HepG2 (cell line): Measurements from ENCODE around the gene NUF2. TPM values are rescaled to one million over a fixed set of nuclear protein-coding genes. Genes with fewer than 3 reads are reported as not detected.

Experiments
- BCL6 ChIP-seq: IDR thresholded peaks from 2 replicates; pipeline ENCODE4 v1.6.1; 2016; ENCODE audit warnings: missing genetic modification reagents, missing compliant biosample characterization
- BRCA1 ChIP-seq: sonication (generic); formaldehyde crosslinking; IDR thresholded peaks from 2 replicates; pipeline ENCODE4 v1.4.0; 2020; ENCODE audit warnings: missing genetic modification reagents
- EED ChIP-seq: sonication (generic); formaldehyde crosslinking; IDR thresholded peaks from 2 replicates; pipeline ENCODE4 v1.5.0; 2020; ENCODE audit warnings: mild to moderate bottlenecking, missing genetic modification reagents
- HCFC1 ChIP-seq: fragments of 150-350 bp; IDR thresholded peaks from 2 replicates; pipeline ENCODE4 v1.6.1; 2014; ENCODE audit warnings: low read depth, low read length
- HES4 ChIP-seq: sonication (generic); formaldehyde crosslinking; IDR thresholded peaks from 2 replicates; pipeline ENCODE4 v1.9.0; 2021; ENCODE audit warnings: mild to moderate bottlenecking, missing genetic modification reagents, borderline replicate concordance
- KDM6A ChIP-seq: IDR thresholded peaks from 2 replicates; pipeline ENCODE4 v1.6.1; 2016; ENCODE audit warnings: low read depth
- MLLT10 ChIP-seq: sonication (generic); formaldehyde crosslinking; IDR thresholded peaks from 2 replicates; pipeline ENCODE4 v1.4.0; 2020; ENCODE audit warnings: missing genetic modification reagents
- POGZ ChIP-seq: sonication (generic); formaldehyde crosslinking; IDR thresholded peaks from 2 replicates; pipeline ENCODE4 v1.4.0; 2020; ENCODE audit warnings: mild to moderate bottlenecking, missing genetic modification reagents
- SMC3 ChIP-seq: IDR thresholded peaks from 2 replicates; pipeline ENCODE4 v1.6.1; 2011; ENCODE audit warnings: low read length, improper control_type of control experiment
- SP5 ChIP-seq: IDR thresholded peaks from 2 replicates; pipeline ENCODE4 v1.6.1; 2016; ENCODE audit warnings: low read depth, borderline replicate concordance
- ZNF180 ChIP-seq: sonication (generic); formaldehyde crosslinking; IDR thresholded peaks from 2 replicates; pipeline ENCODE4 v1.4.0; 2020; ENCODE audit warnings: low read depth, missing genetic modification reagents, borderline replicate concordance
- ZNF383 ChIP-seq: sonication (generic); formaldehyde crosslinking; IDR thresholded peaks from 2 replicates; pipeline ENCODE4 v1.4.0; 2020; ENCODE audit warnings: missing genetic modification reagents, mild to moderate bottlenecking, borderline replicate concordance
- ZNF431 ChIP-seq: sonication (generic); formaldehyde crosslinking; IDR thresholded peaks from 2 replicates; pipeline ENCODE4 v1.9.0; 2022; ENCODE audit warnings: missing genetic modification reagents, low read depth, mild to moderate bottlenecking, borderline replicate concordance
- ZNF747 ChIP-seq: sonication (generic); formaldehyde crosslinking; IDR thresholded peaks from 2 replicates; pipeline ENCODE4 v1.8.1; 2023; ENCODE audit warnings: missing genetic modification reagents, mild to moderate bottlenecking, borderline replicate concordance
- polyA plus RNA-seq, 8 experiments: library from polyadenylated mRNA; depleted of rRNA in 3 of 8; stranded (reverse) in 7 of 8; unstranded in 1 of 8; fragments of >200 nt; fragmentation: Illumina TruSeq in 4 of 8; extraction: Trizol in 4 of 8; gene quantifications; 2 replicates each; pipeline versions ENCODE4 v1.2.1 to v1.2.3, GENCODE V29; 2011 to 2016; ENCODE audit warnings: low read depth in 4 of 8, missing spikeins in 1 of 8, mixed read lengths in 1 of 8; ENCODE audit not compliant: insufficient read depth in 1 of 8
- total RNA-seq, 5 experiments: library from RNA; depleted of rRNA; stranded (reverse); fragments of >200 nt; fragmentation: Illumina TruSeq; extraction: Trizol; gene quantifications; 2 replicates each; pipeline ENCODE4 v1.2.3, GENCODE V29; 2016; ENCODE audit warnings: low read depth in 1 of 5
- TF ChIP-seq, protein P1 (sequence below): sonication (generic); formaldehyde crosslinking; conservative IDR thresholded peaks from 2 replicates; pipeline ENCODE4 v1.8.0; 2022; ENCODE audit warnings: low read depth, missing genetic modification reagents
- TF ChIP-seq, protein P2 (sequence below): sonication (generic); formaldehyde crosslinking; conservative IDR thresholded peaks from 2 replicates; pipeline ENCODE4 v1.4.0; 2020; ENCODE audit warnings: missing genetic modification reagents
- TF ChIP-seq, protein P3 (sequence below): sonication (generic); formaldehyde crosslinking; IDR thresholded peaks from 2 replicates; pipeline ENCODE4 v1.4.0; 2020; ENCODE audit warnings: missing genetic modification reagents
- TF ChIP-seq, protein P4 (sequence below): sonication (generic); formaldehyde crosslinking; IDR thresholded peaks from 2 replicates; pipeline ENCODE4 v1.4.0; 2020; ENCODE audit warnings: mild to moderate bottlenecking, missing genetic modification reagents, borderline replicate concordance

NUF2 gene
- total and polyA plus RNA-seq, 2 of the 13 experiments (the other 11 are each of a cell fraction or from before 2014, with no cell fraction given): 26.0 to 39.4 TPM

- TF ChIP-seq, protein P1, sequence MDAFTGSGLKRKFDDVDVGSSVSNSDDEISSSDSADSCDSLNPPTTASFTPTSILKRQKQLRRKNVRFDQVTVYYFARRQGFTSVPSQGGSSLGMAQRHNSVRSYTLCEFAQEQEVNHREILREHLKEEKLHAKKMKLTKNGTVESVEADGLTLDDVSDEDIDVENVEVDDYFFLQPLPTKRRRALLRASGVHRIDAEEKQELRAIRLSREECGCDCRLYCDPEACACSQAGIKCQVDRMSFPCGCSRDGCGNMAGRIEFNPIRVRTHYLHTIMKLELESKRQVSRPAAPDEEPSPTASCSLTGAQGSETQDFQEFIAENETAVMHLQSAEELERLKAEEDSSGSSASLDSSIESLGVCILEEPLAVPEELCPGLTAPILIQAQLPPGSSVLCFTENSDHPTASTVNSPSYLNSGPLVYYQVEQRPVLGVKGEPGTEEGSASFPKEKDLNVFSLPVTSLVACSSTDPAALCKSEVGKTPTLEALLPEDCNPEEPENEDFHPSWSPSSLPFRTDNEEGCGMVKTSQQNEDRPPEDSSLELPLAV (CRISPR knock-in tag): 0 out of 2 replicates have a peak, but pooled peaks have one; percentile 82
- TF ChIP-seq, protein P2, sequence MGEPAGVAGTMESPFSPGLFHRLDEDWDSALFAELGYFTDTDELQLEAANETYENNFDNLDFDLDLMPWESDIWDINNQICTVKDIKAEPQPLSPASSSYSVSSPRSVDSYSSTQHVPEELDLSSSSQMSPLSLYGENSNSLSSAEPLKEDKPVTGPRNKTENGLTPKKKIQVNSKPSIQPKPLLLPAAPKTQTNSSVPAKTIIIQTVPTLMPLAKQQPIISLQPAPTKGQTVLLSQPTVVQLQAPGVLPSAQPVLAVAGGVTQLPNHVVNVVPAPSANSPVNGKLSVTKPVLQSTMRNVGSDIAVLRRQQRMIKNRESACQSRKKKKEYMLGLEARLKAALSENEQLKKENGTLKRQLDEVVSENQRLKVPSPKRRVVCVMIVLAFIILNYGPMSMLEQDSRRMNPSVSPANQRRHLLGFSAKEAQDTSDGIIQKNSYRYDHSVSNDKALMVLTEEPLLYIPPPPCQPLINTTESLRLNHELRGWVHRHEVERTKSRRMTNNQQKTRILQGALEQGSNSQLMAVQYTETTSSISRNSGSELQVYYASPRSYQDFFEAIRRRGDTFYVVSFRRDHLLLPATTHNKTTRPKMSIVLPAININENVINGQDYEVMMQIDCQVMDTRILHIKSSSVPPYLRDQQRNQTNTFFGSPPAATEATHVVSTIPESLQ (CRISPR knock-in tag): no peak
- TF ChIP-seq ZNF383 (CRISPR knock-in tag) (peak; percentile 81; the same call in 1 of the 2 replicates), ZNF180 (CRISPR knock-in tag) (peak; percentile 91; the same call in 1 of the 2 replicates), SP5 (peak; percentile 90), ZNF431 (CRISPR knock-in tag) (peak; percentile 98), BCL6 (CRISPR knock-in tag) (peak; percentile 73), HES4 (no peak), ZNF747 (CRISPR knock-in tag) (peak; percentile 98), MLLT10 (no peak), EED (CRISPR knock-in tag) (peak; percentile 93), POGZ (peak; percentile 100), BRCA1 (CRISPR knock-in tag) (peak; percentile 89; the same call in 1 of the 2 replicates), SMC3 (no peak), KDM6A (CRISPR knock-in tag) (peak; percentile 44; the same call in 1 of the 2 replicates), HCFC1 (peak; percentile 92)
- TF ChIP-seq, protein P3, sequence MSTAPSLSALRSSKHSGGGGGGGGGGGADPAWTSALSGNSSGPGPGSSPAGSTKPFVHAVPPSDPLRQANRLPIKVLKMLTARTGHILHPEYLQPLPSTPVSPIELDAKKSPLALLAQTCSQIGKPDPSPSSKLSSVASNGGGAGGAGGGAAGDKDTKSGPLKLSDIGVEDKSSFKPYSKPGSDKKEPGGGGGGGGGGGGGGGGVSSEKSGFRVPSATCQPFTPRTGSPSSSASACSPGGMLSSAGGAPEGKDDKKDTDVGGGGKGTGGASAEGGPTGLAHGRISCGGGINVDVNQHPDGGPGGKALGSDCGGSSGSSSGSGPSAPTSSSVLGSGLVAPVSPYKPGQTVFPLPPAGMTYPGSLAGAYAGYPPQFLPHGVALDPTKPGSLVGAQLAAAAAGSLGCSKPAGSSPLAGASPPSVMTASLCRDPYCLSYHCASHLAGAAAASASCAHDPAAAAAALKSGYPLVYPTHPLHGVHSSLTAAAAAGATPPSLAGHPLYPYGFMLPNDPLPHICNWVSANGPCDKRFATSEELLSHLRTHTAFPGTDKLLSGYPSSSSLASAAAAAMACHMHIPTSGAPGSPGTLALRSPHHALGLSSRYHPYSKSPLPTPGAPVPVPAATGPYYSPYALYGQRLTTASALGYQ (CRISPR knock-in tag): peak; percentile 88
- TF ChIP-seq, protein P4, sequence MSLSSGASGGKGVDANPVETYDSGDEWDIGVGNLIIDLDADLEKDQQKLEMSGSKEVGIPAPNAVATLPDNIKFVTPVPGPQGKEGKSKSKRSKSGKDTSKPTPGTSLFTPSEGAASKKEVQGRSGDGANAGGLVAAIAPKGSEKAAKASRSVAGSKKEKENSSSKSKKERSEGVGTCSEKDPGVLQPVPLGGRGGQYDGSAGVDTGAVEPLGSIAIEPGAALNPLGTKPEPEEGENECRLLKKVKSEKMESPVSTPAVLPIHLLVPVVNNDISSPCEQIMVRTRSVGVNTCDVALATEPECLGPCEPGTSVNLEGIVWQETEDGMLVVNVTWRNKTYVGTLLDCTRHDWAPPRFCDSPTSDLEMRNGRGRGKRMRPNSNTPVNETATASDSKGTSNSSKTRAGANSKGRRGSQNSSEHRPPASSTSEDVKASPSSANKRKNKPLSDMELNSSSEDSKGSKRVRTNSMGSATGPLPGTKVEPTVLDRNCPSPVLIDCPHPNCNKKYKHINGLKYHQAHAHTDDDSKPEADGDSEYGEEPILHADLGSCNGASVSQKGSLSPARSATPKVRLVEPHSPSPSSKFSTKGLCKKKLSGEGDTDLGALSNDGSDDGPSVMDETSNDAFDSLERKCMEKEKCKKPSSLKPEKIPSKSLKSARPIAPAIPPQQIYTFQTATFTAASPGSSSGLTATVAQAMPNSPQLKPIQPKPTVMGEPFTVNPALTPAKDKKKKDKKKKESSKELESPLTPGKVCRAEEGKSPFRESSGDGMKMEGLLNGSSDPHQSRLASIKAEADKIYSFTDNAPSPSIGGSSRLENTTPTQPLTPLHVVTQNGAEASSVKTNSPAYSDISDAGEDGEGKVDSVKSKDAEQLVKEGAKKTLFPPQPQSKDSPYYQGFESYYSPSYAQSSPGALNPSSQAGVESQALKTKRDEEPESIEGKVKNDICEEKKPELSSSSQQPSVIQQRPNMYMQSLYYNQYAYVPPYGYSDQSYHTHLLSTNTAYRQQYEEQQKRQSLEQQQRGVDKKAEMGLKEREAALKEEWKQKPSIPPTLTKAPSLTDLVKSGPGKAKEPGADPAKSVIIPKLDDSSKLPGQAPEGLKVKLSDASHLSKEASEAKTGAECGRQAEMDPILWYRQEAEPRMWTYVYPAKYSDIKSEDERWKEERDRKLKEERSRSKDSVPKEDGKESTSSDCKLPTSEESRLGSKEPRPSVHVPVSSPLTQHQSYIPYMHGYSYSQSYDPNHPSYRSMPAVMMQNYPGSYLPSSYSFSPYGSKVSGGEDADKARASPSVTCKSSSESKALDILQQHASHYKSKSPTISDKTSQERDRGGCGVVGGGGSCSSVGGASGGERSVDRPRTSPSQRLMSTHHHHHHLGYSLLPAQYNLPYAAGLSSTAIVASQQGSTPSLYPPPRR (CRISPR knock-in tag): peak; percentile 87
Observed at GRCh38 chr1:163321311-163322305, at the start of gene NUF2 (continued).
